Loucy (cell line): Measurements from ENCODE around the gene R3HDM1.
A peak's percentile ranks its signal among the peaks of the same experiment; 100 is the strongest.

ENCODE experiments used
- H2AFZ ChIP-seq: fragments of 200-600 bp; sonication (generic); 2 replicates; pipeline ENCODE4 v1.6.0; 2016; ENCODE audit warnings: antibody characterized with exemption, mild to moderate bottlenecking, low read length, moderate library complexity
- H3F3A ChIP-seq: fragments of 200-600 bp; 2 replicates; pipeline ENCODE4 v1.6.0; 2016; ENCODE audit warnings: antibody characterized with exemption, low read depth, mild to moderate bottlenecking
- H3K27me3 ChIP-seq: fragments of 200-600 bp; sonication (generic); 2 replicates; pipeline ENCODE4 v1.6.1; 2014; ENCODE audit warnings: low read length, mild to moderate bottlenecking; ENCODE audit not compliant: insufficient read depth, poor library complexity, severe bottlenecking
- H3K36me3 ChIP-seq: fragments of 200-600 bp; sonication (generic); 2 replicates; pipeline ENCODE4 v1.6.1; 2016; ENCODE audit warnings: low read length; ENCODE audit not compliant: insufficient read depth
- H3K4me1 ChIP-seq: fragments of 200-600 bp; sonication (generic); 2 replicates; pipeline ENCODE4 v1.5.1; 2014; ENCODE audit warnings: low read length, mild to moderate bottlenecking; ENCODE audit not compliant: insufficient read depth, poor library complexity, severe bottlenecking
- H3K4me2 ChIP-seq: fragments of 200-600 bp; sonication (generic); 2 replicates; pipeline ENCODE4 v1.6.0; 2014; ENCODE audit warnings: antibody characterized with exemption, low read length, low read depth, mild to moderate bottlenecking; ENCODE audit not compliant: poor library complexity, severe bottlenecking
- H3K4me3 ChIP-seq: fragments of 200-600 bp; sonication (generic); 2 replicates; pipeline ENCODE4 v1.5.1; 2014; ENCODE audit warnings: low read length, mild to moderate bottlenecking, mixed read lengths; ENCODE audit not compliant: poor library complexity, severe bottlenecking
- H3K79me2 ChIP-seq: fragments of 200-600 bp; sonication (generic); 2 replicates; pipeline ENCODE4 v1.6.1; 2014; ENCODE audit warnings: low read length; ENCODE audit not compliant: insufficient read depth
- H3K9ac ChIP-seq: fragments of 200-600 bp; sonication (generic); 2 replicates; pipeline ENCODE4 v1.6.0; 2014; ENCODE audit warnings: mild to moderate bottlenecking, low read depth, low read length, moderate library complexity; ENCODE audit not compliant: poor library complexity, severe bottlenecking
- H3K9me2 ChIP-seq: fragments of 200-600 bp; sonication (generic); replicated peaks from 2 replicates; pipeline ENCODE4 v1.6.1; 2016; ENCODE audit warnings: low read depth, low read length, mixed read lengths
- H3K9me3 ChIP-seq: fragments of 200-600 bp; sonication (generic); 2 replicates; pipeline ENCODE4 v1.6.1; 2014; ENCODE audit warnings: mild to moderate bottlenecking, antibody characterized with exemption, low read length, low read depth; ENCODE audit not compliant: insufficient read depth
- H4K20me1 ChIP-seq: fragments of 200-600 bp; sonication (generic); 2 replicates; pipeline ENCODE4 v1.6.0; 2014; ENCODE audit warnings: antibody characterized with exemption, low read length, mild to moderate bottlenecking; ENCODE audit not compliant: insufficient read depth, poor library complexity, severe bottlenecking
- CTCF ChIP-seq: fragments of 200-600 bp; sonication (generic); conservative IDR thresholded peaks from 2 replicates; pipeline ENCODE4 v1.5.1; 2014; ENCODE audit warnings: mild to moderate bottlenecking, antibody characterized with exemption, low read length
- EZH2phosphoT487 ChIP-seq: fragments of 200-600 bp; IDR thresholded peaks from 2 replicates; pipeline ENCODE4 v1.6.1; 2018; ENCODE audit warnings: antibody characterized with exemption, mild to moderate bottlenecking, moderate library complexity, borderline replicate concordance

Gene R3HDM1

GRCh38 chr2:135531231-135532197 lies at the start of gene R3HDM1:
Gene R3HDM1, plus strand, starts transcription at chr2:135531484. Its CDS starts 73,362 bp downstream, at chr2:135604846.
- Histone ChIP-seq H3K4me3 (peak within 1 kb of the TSS; percentile 80), H3K4me2 (peak within 1 kb of the TSS; percentile 70), H3K9me2 (no peaks in the 10 kb centered on the region), H4K20me1 (peaks cover 46% of the 10 kb centered on the region), H3K9me3 (no peaks in the 10 kb centered on the region), H2AFZ (peak within 1 kb of the TSS; percentile 93), H3K9ac (peak within 1 kb of the TSS; percentile 87), H3K4me1 (peaks cover 56% of the 10 kb centered on the region), H3K36me3 (no peaks in the 10 kb centered on the region), H3K79me2 (peaks cover 76% of the 10 kb centered on the region), H3F3A (no peaks in the 10 kb centered on the region; the same call in 1 of the 2 replicates), H3K27me3 (no peaks in the 10 kb centered on the region)
- TF ChIP-seq EZH2phosphoT487 (no peak), CTCF (peak; percentile 39)

GRCh38 chr2:135485441-135485840 lies 45.8 kb upstream of the R3HDM1 start:
- no peaks in the 10 kb centered on the region for H3K27me3 ChIP-seq
- H3K9me2 ChIP-seq: no peaks in the 10 kb centered on the region
- no peak overlapping the region for H2AFZ ChIP-seq
- TF ChIP-seq CTCF (no peak), EZH2phosphoT487 (no peak)
- H3F3A ChIP-seq: no peaks in the 10 kb centered on the region
- no peaks in the 10 kb centered on the region for H3K9me3 ChIP-seq
- H3K4me3 ChIP-seq: no peak overlapping the region
- H3K9ac ChIP-seq: no peak overlapping the region
- H3K79me2 ChIP-seq: no peaks in the 10 kb centered on the region
- H4K20me1 ChIP-seq: no peaks in the 10 kb centered on the region
- H3K4me1 ChIP-seq: no peaks in the 10 kb centered on the region
- no peaks in the 10 kb centered on the region for H3K36me3 ChIP-seq
- H3K4me2 ChIP-seq: no peak overlapping the region

GRCh38 chr2:135490376-135490775 lies 40.9 kb upstream of the R3HDM1 start:
- no peak overlapping the region for H3K4me2 ChIP-seq
- H3K9me2 ChIP-seq: no peaks in the 10 kb centered on the region
- no peak overlapping the region for H3K9ac ChIP-seq
- no peaks in the 10 kb centered on the region for H4K20me1 ChIP-seq
- H3K36me3 ChIP-seq: no peaks in the 10 kb centered on the region
- H3K27me3 ChIP-seq: no peaks in the 10 kb centered on the region
- H3K9me3 ChIP-seq: no peaks in the 10 kb centered on the region
- H3F3A ChIP-seq: no peaks in the 10 kb centered on the region
- H3K79me2 ChIP-seq: no peaks in the 10 kb centered on the region
- no peak for TF ChIP-seq CTCF
- TF ChIP-seq EZH2phosphoT487: no peak
- H3K4me1 ChIP-seq: no peaks in the 10 kb centered on the region
- no peak overlapping the region for H2AFZ ChIP-seq
- H3K4me3 ChIP-seq: no peak overlapping the region
